Colonic mucosa (tissue), 4 donors: ENCODE measurements around the gene ECHDC1. TPM values are rescaled to one million over a fixed set of nuclear protein-coding genes. Genes with fewer than 3 reads are reported as not detected.
"Not testable (repeated sequence)": the region's sequence is repeated elsewhere in the genome, so short reads cannot be mapped to it uniquely, and the experiment has no call there.

Source experiments
- DNase-seq: peaks from one replicate; pipeline ENCODE4 v3.0.0-alpha.2; 2020
- H3K27ac ChIP-seq: fragments of 200-600 bp; one replicate; pipeline ENCODE4 v1.8.0; 2021
- H3K27me3 ChIP-seq: fragments of 200-600 bp; one replicate; pipeline ENCODE4 v1.8.0; 2021
- H3K36me3 ChIP-seq: fragments of 200-600 bp; one replicate; pipeline ENCODE4 v1.8.0; 2021
- H3K4me1 ChIP-seq: fragments of 200-600 bp; one replicate; pipeline ENCODE4 v1.8.0; 2021; ENCODE audit warnings: mild to moderate bottlenecking
- H3K4me3 ChIP-seq: fragments of 200-600 bp; one replicate; pipeline ENCODE4 v1.8.0; 2021
- H3K9ac ChIP-seq, 2 donors: one replicate each; pipeline ENCODE4 v1.7.0; 2013; ENCODE audit warnings: control low read depth in 2 of 2, low read depth in 2 of 2, low read length in 2 of 2
- H3K9me3 ChIP-seq: fragments of 200-600 bp; one replicate; pipeline ENCODE4 v1.8.0; 2021
- CTCF ChIP-seq: fragments of 200-600 bp; IDR thresholded peaks from one replicate; pipeline ENCODE4 v1.8.0; 2022; ENCODE audit warnings: antibody characterized with exemption, mild to moderate bottlenecking
- intact Hi-C: fragments of 100-400 bp; cut with DNase I; formaldehyde crosslinking; loops from one replicate; pipeline ENCODE4 v1.14.1; 2022
- total RNA-seq, 2 donors: library from RNA; stranded (reverse); fragmentation: NEBNext Ultra II Directional in 1 of 2; extraction: Animal tissue kit (Norgen Biotek cat#: 25700) in 1 of 2; gene quantifications; one replicate each; pipeline ENCODE4 v1.2.1, GENCODE V29; 2021
- donor health status: healthy.
- donor health status: DM: no; HTN: no; CAD: no.
- donor health status: DM: no; HTN: no; CAD: no.

ECHDC1 gene
- 100 to 1,000 TPM in 1 of 2 donors, 10 to 100 TPM in 1; 56.1 to 111 TPM for total RNA-seq

DNA sequence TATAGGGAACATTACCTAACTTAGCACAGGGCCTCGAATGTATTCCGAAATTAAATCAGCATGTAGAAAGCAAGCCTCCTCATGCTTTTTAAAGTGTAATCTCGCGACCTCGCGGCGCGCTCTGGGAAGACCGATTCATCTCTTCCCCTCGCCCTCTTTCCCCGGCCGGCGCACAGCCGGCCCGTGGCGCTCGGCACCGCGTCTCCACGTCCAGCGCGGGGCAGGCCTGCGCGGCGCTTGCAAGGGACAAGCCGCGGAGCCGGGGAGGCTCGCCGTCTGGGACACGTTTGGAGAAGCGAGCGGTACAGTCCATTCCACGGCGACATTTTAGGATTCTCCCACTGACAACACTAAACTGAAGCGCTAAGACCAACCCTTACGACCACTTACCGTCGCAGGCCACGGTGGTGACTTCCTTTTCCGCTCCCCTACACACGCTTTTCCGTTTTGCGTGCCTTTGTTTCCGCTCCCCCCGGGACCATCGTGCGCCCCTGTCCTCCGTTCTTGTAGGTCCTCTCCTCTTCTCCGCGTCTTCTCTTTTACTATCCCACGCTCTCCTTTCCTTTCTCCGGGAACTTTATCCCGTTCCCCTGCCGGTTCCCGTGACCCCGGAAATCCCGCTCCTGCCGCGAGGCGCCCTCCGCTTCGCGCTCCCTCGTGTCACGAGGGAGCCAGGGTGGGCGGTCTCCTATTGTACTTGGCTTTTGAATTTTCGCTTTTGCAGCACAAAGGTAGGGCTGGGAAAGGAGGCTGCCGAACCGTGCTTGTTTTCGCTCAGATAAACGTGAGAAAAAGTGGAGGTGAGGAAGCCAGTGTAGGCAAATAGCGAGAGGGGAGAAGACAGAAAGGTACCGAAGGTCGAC, at the start of gene ECHDC1:
ECHDC1 (minus strand) TSS at position 664 of the 863 bp plus-strand sequence. CDS start 12,581 bp downstream, outside the sequence.
- peak; percentile 70 for DNase-seq
- Histone ChIP-seq H3K9me3 (no peaks in the 10 kb centered on the region), H3K4me3 (peak within 1 kb of the TSS; percentile 52), H3K36me3 (no peaks in the 10 kb centered on the region), H3K27ac (peak within 1 kb of the TSS; percentile 86), H3K27me3 (no peaks in the 10 kb centered on the region), H3K9ac (peak within 1 kb of the TSS; percentile 77 to 88), H3K4me1 (peaks cover 9% of the 10 kb centered on the region)
- intact Hi-C loops = loop anchor here (5.0 kb wide), 2 partner anchors 36 to 79 kb away; no protein-coding TSS in a partner anchor
- TF ChIP-seq CTCF = no peak

DNA sequence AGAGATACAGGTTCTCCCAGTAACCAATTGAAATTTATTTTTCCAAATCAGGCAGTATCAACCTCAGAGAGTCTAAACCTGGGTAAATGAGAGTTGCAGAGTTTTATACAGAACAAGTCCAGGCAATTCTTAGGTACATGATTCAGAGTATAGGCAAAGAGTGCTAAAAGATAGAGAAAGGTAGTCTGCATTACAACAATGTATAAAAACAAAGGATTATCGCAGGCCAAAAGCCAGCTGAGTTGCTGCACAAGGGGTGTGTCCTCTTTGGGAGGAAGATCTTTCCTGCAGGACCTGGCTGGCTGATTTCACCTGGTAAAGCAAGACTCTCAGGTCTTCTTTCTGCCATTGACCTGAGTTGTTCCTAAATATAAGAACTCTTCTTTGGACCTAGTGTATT, 48.9 kb upstream of the ECHDC1 start:
- H3K27ac ChIP-seq = no peak overlapping the region
- H3K27me3 ChIP-seq = no peaks in the 10 kb centered on the region
- no peak for TF ChIP-seq CTCF

DNA sequence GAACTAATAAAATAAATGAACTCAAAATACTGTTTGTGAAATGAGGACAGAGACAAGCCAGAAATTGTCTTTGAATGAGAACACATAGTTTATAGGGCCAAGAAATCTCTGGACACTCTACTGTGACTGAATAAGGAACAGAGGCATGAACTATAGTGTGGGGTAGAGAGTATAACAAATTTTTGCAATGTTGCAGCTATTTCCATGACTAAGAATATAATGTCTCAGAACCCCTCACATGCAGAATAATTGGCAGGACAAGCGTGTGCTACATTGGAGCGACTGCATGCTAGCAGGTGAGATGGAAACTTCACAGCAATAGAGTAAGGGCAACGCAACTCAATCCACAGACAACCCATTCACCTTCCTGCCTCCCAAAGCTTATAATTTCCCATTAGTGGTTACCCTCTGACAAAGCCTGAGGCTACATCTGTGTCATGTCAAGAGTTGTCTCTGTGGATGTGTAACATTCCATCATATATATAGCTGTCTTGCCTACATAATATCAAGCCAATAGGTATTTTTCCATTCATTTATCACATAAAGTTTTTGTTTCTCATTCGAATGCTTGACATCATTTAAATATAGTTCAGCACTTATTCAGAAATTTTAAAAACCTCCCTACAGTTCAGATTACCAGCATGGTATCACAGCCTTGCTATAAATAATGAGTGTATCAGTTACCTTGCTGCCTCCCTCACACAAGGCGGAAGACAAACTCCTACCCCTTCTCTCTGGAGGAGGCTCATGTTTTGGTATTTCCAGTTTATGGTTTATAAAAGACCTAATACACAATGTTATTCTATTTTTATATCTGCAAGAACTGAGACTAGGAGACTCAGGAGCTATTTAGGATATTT, 47.9 kb upstream of the ECHDC1 start:
- Histone ChIP-seq H3K9ac (no peak overlapping the region), H3K9me3 (no peaks in the 10 kb centered on the region), H3K27me3 (no peaks in the 10 kb centered on the region), H3K36me3 (no peaks in the 10 kb centered on the region), H3K27ac (no peak overlapping the region), H3K4me3 (no peak overlapping the region), H3K4me1 (no peaks in the 10 kb centered on the region)
- no peak for TF ChIP-seq CTCF
- intact Hi-C loops = no loop called here
- no peak for DNase-seq

More for the DNA sequence above, 48.9 kb upstream of the ECHDC1 start:
- intact Hi-C loops = no loop called here
- Histone ChIP-seq H3K9me3 (no peaks in the 10 kb centered on the region), H3K4me1 (no peaks in the 10 kb centered on the region), H3K36me3 (no peaks in the 10 kb centered on the region), H3K4me3 (no peak overlapping the region), H3K9ac (no peak overlapping the region)
- no peak for DNase-seq

GRCh38 chr6:127389706-127390105, 46.3 kb upstream of the ECHDC1 start:
- H3K9ac ChIP-seq = no peak overlapping the region
- DNase-seq = no peak
- no peak overlapping the region for H3K27ac ChIP-seq
- no peak for TF ChIP-seq CTCF
- intact Hi-C loops = no loop called here
- no peaks in the 10 kb centered on the region for H3K36me3 ChIP-seq
- no peaks in the 10 kb centered on the region for H3K9me3 ChIP-seq
- no peaks in the 10 kb centered on the region for H3K4me1 ChIP-seq
- H3K4me3 ChIP-seq = no peak overlapping the region
- no peaks in the 10 kb centered on the region for H3K27me3 ChIP-seq

DNA sequence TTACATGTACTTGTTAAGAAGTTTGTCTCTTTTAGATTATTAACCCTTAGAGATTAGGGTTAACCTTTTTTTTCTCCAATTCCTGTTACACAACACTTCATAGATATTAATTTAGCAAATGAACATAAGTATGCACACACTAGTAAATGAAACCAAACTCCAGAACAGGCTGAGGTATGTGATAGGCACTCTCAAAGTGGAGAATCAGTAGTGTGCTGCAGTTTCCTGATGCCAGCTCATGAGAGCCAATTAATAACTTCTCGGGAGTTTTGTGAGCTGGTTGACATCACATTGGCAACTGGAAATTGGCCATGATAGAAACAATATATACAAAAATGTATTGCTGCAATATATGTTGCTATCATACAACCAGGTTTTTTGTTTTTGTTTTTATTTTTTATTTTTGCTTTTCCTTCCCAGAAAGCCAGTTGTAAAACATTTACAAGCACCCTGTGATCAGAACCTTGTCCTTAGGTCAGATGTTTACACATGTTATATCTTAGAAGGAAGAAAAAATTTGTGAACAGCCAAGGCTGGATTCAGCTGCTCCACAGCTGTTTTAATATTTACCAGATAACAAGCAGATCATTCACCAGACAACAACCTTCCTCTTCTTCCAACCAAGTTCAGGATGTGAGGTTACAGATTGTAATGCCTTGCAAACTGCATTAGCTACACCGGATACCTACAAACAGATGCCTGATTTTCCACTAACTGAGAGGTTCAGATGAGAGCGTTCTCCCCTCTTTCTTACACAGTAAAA, 42.4 kb upstream of the ECHDC1 start:
- Histone ChIP-seq H3K27me3 (no peaks in the 10 kb centered on the region), H3K9ac (no peak overlapping the region), H3K9me3 (no peaks in the 10 kb centered on the region), H3K4me1 (no peaks in the 10 kb centered on the region), H3K27ac (no peak overlapping the region), H3K4me3 (no peak overlapping the region), H3K36me3 (no peaks in the 10 kb centered on the region)
- intact Hi-C loops = no loop called here
- no peak for TF ChIP-seq CTCF
- DNase-seq = no peak

GRCh38 chr6:127384848-127385247, 41.4 kb upstream of the ECHDC1 start:
- intact Hi-C loops, DNase-seq, H3K9me3 ChIP-seq: not testable (repeated sequence)

More at GRCh38 chr6:127384848-127385247, 41.4 kb upstream of the ECHDC1 start:
- H3K4me3 ChIP-seq, H3K4me1 ChIP-seq, H3K9ac ChIP-seq, H3K27ac ChIP-seq, H3K36me3 ChIP-seq, H3K27me3 ChIP-seq: not testable (repeated sequence)
